Sigmoid colon (tissue), 3 donors: ENCODE data around the gene TBL1Y.

Source experiments
- POLR2A ChIP-seq, 2 donors: fragments of 450-650 bp; IDR thresholded peaks; one replicate each; pipeline ENCODE4 v1.6.1; 2016; ENCODE audit warnings: antibody characterized with exemption in 2 of 2, mild to moderate bottlenecking in 2 of 2, moderate library complexity in 2 of 2
- TF ChIP-seq, protein P1 (sequence below), 4 experiments: fragments of 450-650 bp in 3 of 4; fragments of 200-600 bp in 1 of 4; IDR thresholded peaks; one replicate each; pipeline ENCODE4 v1.5.1; 2016 to 2019; ENCODE audit warnings: antibody characterized with exemption in 4 of 4, mild to moderate bottlenecking in 3 of 4, moderate library complexity in 2 of 4

GRCh38 chrY:7056886-7057285, 146.4 kb downstream of the TBL1Y start:
- TF ChIP-seq, protein P1, sequence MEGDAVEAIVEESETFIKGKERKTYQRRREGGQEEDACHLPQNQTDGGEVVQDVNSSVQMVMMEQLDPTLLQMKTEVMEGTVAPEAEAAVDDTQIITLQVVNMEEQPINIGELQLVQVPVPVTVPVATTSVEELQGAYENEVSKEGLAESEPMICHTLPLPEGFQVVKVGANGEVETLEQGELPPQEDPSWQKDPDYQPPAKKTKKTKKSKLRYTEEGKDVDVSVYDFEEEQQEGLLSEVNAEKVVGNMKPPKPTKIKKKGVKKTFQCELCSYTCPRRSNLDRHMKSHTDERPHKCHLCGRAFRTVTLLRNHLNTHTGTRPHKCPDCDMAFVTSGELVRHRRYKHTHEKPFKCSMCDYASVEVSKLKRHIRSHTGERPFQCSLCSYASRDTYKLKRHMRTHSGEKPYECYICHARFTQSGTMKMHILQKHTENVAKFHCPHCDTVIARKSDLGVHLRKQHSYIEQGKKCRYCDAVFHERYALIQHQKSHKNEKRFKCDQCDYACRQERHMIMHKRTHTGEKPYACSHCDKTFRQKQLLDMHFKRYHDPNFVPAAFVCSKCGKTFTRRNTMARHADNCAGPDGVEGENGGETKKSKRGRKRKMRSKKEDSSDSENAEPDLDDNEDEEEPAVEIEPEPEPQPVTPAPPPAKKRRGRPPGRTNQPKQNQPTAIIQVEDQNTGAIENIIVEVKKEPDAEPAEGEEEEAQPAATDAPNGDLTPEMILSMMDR (IDR thresholded peaks at IDR 0.05): no peak
- TF ChIP-seq POLR2A (IDR thresholded peaks at IDR 0.05): no peak
